Stimulated activated CD8-positive, alpha-beta memory T cell treated with anti-CD3 and anti-CD28 coated beads, Interleukin-15, amount 100 ng/mL, for 48 hours (primary cell): Measurements from ENCODE around the gene IRF2BPL.

ENCODE experiments used
- DNase-seq, 2 donors: peaks; one replicate each; pipeline ENCODE4 v3.0.0-alpha.2; 2020; ENCODE audit warnings: low read depth in 2 of 2

Gene IRF2BPL

GRCh38 chr14:76985540-76986230 lies 42.8 kb downstream of the IRF2BPL start:
- DNase-seq = no peak

- DNase-seq = no peak
Observed at GRCh38 chr14:76984787-76985375, 43.6 kb downstream of the IRF2BPL start.

- no peak for DNase-seq
Observed at GRCh38 chr14:76984297-76984696, 44.2 kb downstream of the IRF2BPL start.

- DNase-seq = no peak
Observed at GRCh38 chr14:76981670-76982069, 46.8 kb downstream of the IRF2BPL start.

GRCh38 chr14:76977793-76978720 lies 50.5 kb downstream of the IRF2BPL start:
- peak; percentile 83 to 85 for DNase-seq

- DNase-seq = no peak
Observed at GRCh38 chr14:76976240-76977005, 52.1 kb downstream of the IRF2BPL start.

GRCh38 chr14:76975812-76976211 lies 52.7 kb downstream of the IRF2BPL start:
- DNase-seq = no peak

- no peak for DNase-seq
Observed at GRCh38 chr14:76975051-76975450, 53.5 kb downstream of the IRF2BPL start.
